Erythroblast (primary cell): Measurements from ENCODE around the gene RAET1G.

Source experiments
- GATA1 ChIP-seq: IDR thresholded peaks from 2 replicates; pipeline ENCODE4 v1.6.1; 2011; ENCODE audit warnings: low read depth, mild to moderate bottlenecking, control low read depth, low read length, moderate library complexity
- POLR2A ChIP-seq: IDR thresholded peaks from 2 replicates; pipeline ENCODE4 v1.6.1; 2011; ENCODE audit warnings: mild to moderate bottlenecking, low read length

DNA sequence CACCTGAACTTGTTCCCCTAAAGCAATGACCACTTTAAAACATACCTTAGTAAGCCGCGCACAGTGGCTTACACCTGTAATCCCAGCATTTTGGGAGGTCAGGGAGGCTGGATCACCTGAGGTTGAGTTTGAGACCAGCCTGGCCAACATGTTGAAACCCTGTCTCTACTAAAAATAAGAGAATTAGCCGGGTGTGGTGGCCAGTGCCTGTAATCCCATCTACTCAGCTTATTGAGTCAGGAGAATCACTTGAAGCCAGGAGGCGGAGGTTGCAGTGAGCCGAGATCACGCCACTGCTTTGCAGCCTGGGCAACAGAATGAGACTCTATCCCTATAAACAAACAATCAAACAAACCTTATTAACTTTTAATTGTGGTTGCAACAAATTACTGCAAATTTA is 23.4 kb downstream of the RAET1G start:
- TF ChIP-seq POLR2A = no peak
- no peak for TF ChIP-seq GATA1
